Psoas muscle (tissue), 8 donors: ENCODE data around the gene PREP. TPM values are rescaled to one million over a fixed set of nuclear protein-coding genes. Genes with fewer than 3 reads are reported as not detected.

Experiments
- ATAC-seq, 4 donors: fragments of 200-7000 bp; cut with Tn5 transposase; one replicate each; pipeline ENCODE4 v1.9.1; 2020; ENCODE audit warnings: moderate library complexity in 3 of 4, mild to moderate bottlenecking in 2 of 4
- DNase-seq, 2 donors: peaks; one replicate each; pipeline ENCODE4 v3.0.0-alpha.2; 2020
- H3K27ac ChIP-seq: fragments of 200-600 bp; one replicate; pipeline ENCODE4 v1.8.0; 2022
- H3K27me3 ChIP-seq, 3 donors: fragments of 200-600 bp in 1 of 3; one replicate each; pipeline versions ENCODE4 v1.6.1 to v1.8.0; 2013 to 2022; ENCODE audit warnings: low read length in 2 of 3, mild to moderate bottlenecking in 2 of 3, moderate library complexity in 1 of 3; ENCODE audit not compliant: insufficient read depth in 3 of 3
- H3K36me3 ChIP-seq, 2 donors: fragments of 200-600 bp in 1 of 2; one replicate each; pipeline versions ENCODE4 v1.6.1 to v1.8.0; 2013 to 2022; ENCODE audit warnings: low read depth in 1 of 2, mild to moderate bottlenecking in 1 of 2, moderate library complexity in 1 of 2; ENCODE audit not compliant: insufficient read depth in 1 of 2
- H3K4me1 ChIP-seq: fragments of 200-600 bp; one replicate; pipeline ENCODE4 v1.8.0; 2022
- H3K4me3 ChIP-seq: fragments of 200-600 bp; one replicate; pipeline ENCODE4 v1.8.0; 2022; ENCODE audit warnings: mild to moderate bottlenecking
- H3K9me3 ChIP-seq: fragments of 200-600 bp; one replicate; pipeline ENCODE4 v1.8.0; 2022
- WGBS, 3 donors: extraction: QIAGEN DNeasy Blood & Tissue Kit; methylation state at CpG; one replicate each; pipeline versions ENCODE4 v1.1.6 to v1.1.7; 2013; 5-methylcytosine and 5-hydroxymethylcytosine counted together
- intact Hi-C, 2 donors: fragments of 100-400 bp; cut with DNase I; formaldehyde crosslinking; loops; one replicate each; pipeline versions ENCODE4 v1.11.0 to v1.14.2; 2022
- polyA plus RNA-seq, 3 donors: library from polyadenylated mRNA; stranded (reverse); fragments of 200-250 nt; gene quantifications; one replicate each; pipeline ENCODE4 v1.2.3, GENCODE V29; 2013
- total RNA-seq, 4 donors: library from RNA; stranded (reverse); fragmentation: NEBNext Ultra II Directional in 2 of 4; extraction: Animal tissue kit (Norgen Biotek cat#: 25700) in 2 of 4; gene quantifications; one replicate each; pipeline versions ENCODE4 v1.2.1 to v1.2.4, GENCODE V29; 2021 to 2023
- TF ChIP-seq, protein P1 (sequence below): fragments of 200-600 bp; IDR thresholded peaks from one replicate; pipeline ENCODE4 v1.8.0; 2022; ENCODE audit warnings: antibody characterized with exemption
- donor health status: healthy with polysubstance abuse.
- donor health status: DM: no; HTN: no; CAD: no; lungs with moderate emphysema.
- donor health status: Bipolar disorder and iron deficiency.
- donor health status: healthy.
- donor health status: DM: yes; HTN: yes; CAD: no.
- donor health status: DM: no; HTN: no; CAD: no.
- donor health status: DM: no; HTN: no; CAD: no.
- donor health status: DM: yes; HTN: yes; CAD: no.

The PREP gene
- total and polyA plus RNA-seq, 7 donors = 31.4 to 67.0 (median 50.1) TPM

DNA sequence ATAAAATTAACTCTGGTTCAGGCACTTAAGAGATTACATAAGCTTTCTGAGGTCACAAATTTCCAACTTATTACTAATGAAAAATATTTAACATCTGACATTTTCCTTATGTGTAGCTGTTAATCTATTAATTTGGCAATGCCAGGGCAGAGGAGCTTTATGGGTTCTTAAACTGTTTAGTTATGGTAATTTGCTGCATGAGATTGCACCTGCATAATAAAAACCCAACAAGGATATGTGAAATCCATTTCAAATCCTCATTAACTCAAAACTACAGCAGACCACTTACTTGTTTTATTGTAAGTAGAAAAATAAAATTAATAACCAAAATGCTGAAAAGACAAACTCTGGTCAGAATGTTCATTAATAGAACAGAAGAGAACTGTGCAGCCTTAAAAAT, 98.1 kb downstream of the PREP start:
- ATAC-seq = no peak
- H3K4me1 ChIP-seq = peaks cover 28% of the 10 kb centered on the region
- no peaks in the 10 kb centered on the region for H3K9me3 ChIP-seq
- TF ChIP-seq, protein P1, sequence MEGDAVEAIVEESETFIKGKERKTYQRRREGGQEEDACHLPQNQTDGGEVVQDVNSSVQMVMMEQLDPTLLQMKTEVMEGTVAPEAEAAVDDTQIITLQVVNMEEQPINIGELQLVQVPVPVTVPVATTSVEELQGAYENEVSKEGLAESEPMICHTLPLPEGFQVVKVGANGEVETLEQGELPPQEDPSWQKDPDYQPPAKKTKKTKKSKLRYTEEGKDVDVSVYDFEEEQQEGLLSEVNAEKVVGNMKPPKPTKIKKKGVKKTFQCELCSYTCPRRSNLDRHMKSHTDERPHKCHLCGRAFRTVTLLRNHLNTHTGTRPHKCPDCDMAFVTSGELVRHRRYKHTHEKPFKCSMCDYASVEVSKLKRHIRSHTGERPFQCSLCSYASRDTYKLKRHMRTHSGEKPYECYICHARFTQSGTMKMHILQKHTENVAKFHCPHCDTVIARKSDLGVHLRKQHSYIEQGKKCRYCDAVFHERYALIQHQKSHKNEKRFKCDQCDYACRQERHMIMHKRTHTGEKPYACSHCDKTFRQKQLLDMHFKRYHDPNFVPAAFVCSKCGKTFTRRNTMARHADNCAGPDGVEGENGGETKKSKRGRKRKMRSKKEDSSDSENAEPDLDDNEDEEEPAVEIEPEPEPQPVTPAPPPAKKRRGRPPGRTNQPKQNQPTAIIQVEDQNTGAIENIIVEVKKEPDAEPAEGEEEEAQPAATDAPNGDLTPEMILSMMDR = no peak
- no peak overlapping the region for H3K27ac ChIP-seq
- DNase-seq = no peak
- H3K36me3 ChIP-seq = peaks cover 0 to 19% of the 10 kb centered on the region in 2 donors
- no peak overlapping the region for H3K4me3 ChIP-seq
- intact Hi-C loops = loop anchor here in 1 of 2 donors (5.0 kb wide), 1 partner anchor 168 kb away; a partner anchor contains a TSS
- H3K27me3 ChIP-seq = no peaks in the 10 kb centered on the region

DNA sequence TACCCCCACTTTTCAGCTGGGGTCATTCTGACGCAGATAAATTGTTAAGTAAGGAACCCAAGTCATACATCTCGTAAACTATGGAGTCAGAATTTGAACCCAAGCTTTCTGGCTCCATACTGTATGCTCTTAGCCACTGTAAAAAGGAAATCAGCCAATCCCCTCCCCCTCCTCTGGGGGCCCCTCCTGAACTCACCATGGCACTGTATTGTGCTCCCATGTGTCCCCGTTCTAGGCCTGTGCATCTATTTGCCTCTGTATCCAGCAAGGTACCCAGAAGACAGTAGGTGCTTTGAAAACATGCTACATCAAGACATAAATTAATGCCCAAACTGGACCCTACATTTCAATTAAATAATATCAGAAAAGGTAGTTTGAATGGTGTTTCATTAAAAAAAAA, 98.5 kb downstream of the PREP start:
- intact Hi-C loops = loop anchor here in 1 of 2 donors (5.0 kb wide), 1 partner anchor 167 kb away; a partner anchor contains a TSS
- TF ChIP-seq, protein P1 = no peak

DNA sequence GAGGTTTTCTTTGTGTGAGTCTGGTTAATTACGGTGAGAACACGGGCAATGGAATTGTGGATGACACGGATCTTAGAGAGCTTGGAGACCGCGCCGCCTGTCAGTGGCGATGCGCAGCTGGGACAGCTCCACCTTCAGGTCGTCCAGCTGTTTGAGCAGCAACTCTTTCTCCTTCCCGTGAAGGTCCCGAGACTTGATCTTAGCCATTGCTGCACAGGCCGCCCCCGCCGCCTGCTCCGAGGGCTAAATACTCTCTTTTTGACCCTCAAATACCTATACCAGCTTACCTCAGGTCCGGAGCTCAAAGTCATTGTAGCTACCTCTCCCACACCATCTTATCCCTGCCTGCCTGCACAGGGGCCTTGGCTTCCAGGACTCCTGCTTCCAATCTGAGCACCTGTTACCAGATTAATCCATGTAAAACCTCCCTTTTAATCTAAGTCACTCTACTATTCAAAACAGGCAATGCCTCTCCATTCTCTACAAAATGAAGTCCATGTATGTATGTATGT, 100.2 kb downstream of the PREP start:
- WGBS, 3 donors = 48 to 73% (median 54%) methylated on average over 16 of the region's 16 CpGs
- Histone ChIP-seq H3K4me1 (peaks cover 32% of the 10 kb centered on the region), H3K36me3 (peaks cover 0 to 10% of the 10 kb centered on the region in 2 donors), H3K9me3 (no peaks in the 10 kb centered on the region), H3K27ac (peak overlapping the region; percentile 69), H3K27me3 (no peaks in the 10 kb centered on the region), H3K4me3 (peak overlapping the region; percentile 51)
- intact Hi-C loops = loop anchor here in 1 of 2 donors (5.0 kb wide), 1 partner anchor 165 kb away; a partner anchor contains a TSS
- ATAC-seq (peak in 3 of 4 donors; percentile 69 to 80 (median 79)), DNase-seq (peak in 1 of 2 donors; percentile 68)
- TF ChIP-seq, protein P1 = peak; percentile 45

More for the DNA sequence above, 98.5 kb downstream of the PREP start:
- Histone ChIP-seq H3K4me1 (peaks cover 28% of the 10 kb centered on the region), H3K27ac (no peak overlapping the region), H3K27me3 (no peaks in the 10 kb centered on the region), H3K4me3 (no peak overlapping the region), H3K36me3 (peaks cover 0 to 15% of the 10 kb centered on the region in 2 donors), H3K9me3 (no peaks in the 10 kb centered on the region)
- WGBS, 3 donors = 94 to 100% (median 94%) methylated on average over 3 of the region's 3 CpGs
- DNase-seq (no peak), ATAC-seq (no peak)

GRCh38 chr6:105301756-105302616, 100.9 kb downstream of the PREP start:
- peak in 2 of 4 donors; percentile 35 to 46 for ATAC-seq
- H3K9me3 ChIP-seq = no peaks in the 10 kb centered on the region
- DNase-seq = no peak
- peak overlapping the region; percentile 69 for H3K27ac ChIP-seq
- H3K36me3 ChIP-seq = peaks cover 0 to 6% of the 10 kb centered on the region in 2 donors
- H3K4me1 ChIP-seq = peaks cover 32% of the 10 kb centered on the region
- H3K27me3 ChIP-seq = no peaks in the 10 kb centered on the region
- 60 to 73% (median 73%) methylated on average over 18 of the region's 18 CpGs for WGBS, 3 donors
- TF ChIP-seq, protein P1 = no peak
- peak overlapping the region; percentile 51 for H3K4me3 ChIP-seq
- intact Hi-C loops = loop anchor here in 1 of 2 donors (5.0 kb wide), 1 partner anchor 165 kb away; a partner anchor contains a TSS
